Measurements from ENCODE around the gene HARS1. TPM values are rescaled to one million over a fixed set of nuclear protein-coding genes. Genes with fewer than 3 reads are reported as not detected.

HARS1 gene
- total and polyA plus RNA-seq, 2 of the 13 experiments (the other 11 are each of a cell fraction or from before 2014, with no cell fraction given): 36.9 to 66.2 TPM

DNA sequence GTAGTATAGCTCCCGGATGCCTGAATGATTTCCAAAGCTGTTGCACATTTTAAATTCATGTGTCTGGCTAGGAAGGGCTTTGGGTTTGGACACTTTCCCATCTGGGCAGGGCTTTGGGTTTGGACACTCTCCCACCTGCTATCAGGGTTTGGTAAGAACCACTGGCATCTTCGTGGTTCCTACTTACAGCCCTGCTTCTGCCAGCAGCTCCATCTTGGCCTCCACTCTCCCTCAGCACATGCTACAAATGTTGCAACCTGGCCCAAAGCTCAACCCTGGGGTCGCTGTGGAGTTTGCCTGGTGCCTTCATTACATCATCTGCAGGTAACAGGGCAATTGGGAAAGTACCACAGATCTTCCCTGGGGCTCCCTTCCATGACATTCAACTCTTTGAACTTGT is 48.5 kb downstream of the HARS1 start:
- Histone ChIP-seq H3K9ac (ENCODE audit: insufficient read depth, low read depth, low read length) (no peak overlapping the region), H3K4me2 (ENCODE audit: low read depth, low read length) (no peak overlapping the region), H3K36me3 (replicated peaks in 1 of 2; ENCODE audit: control insufficient read depth in 1 of 2, insufficient read depth in 2 of 2, low read length in 2 of 2) (peaks cover 11 to 33% of the 10 kb centered on the region in 2 experiments; a peak in 4 of 5 replicates), H3K27me3 (ENCODE audit: control insufficient read depth in 1 of 2, insufficient read depth in 2 of 2, low read length in 2 of 2) (no peaks in the 10 kb centered on the region; a peak in 2 of 5 replicates), H3K4me3 (replicated peaks in 1 of 3; ENCODE audit: insufficient read depth in 1 of 3, low read depth in 2 of 3, low read length in 3 of 3) (no peak overlapping the region), H2AFZ (ENCODE audit: low read length) (no peak overlapping the region), H3K27ac (ENCODE audit: extremely low read length, insufficient read depth, low read length) (no peak overlapping the region), H3K4me1 (ENCODE audit: insufficient read depth, low read length) (peaks cover 51% of the 10 kb centered on the region), H3K79me2 (ENCODE audit: insufficient read depth, low read length) (peaks cover 44% of the 10 kb centered on the region), H4K20me1 (ENCODE audit: insufficient read depth, low read length) (no peaks in the 10 kb centered on the region), H3K9me3 (ENCODE audit: low read length) (no peaks in the 10 kb centered on the region)
- in situ Hi-C loops (cut with HindIII; ENCODE audit: extremely low pct_ligation_motif_present, low pct_unique_long_range_greater_than_20kb): no loop called here
- DNase-seq (ENCODE audit: low spot score) (no peak), FAIRE-seq (peak; percentile 47), ATAC-seq (no peak)
- ChIA-PET CTCF (ENCODE audit: low intra/inter-chr PET ratio, low total read pairs) (no interaction called here), POLR2A (interaction anchor here (0.8 to 2.8 kb wide), 6 partner anchors 21 to 241 kb away, joined by 3 to 9 read pairs (median 4); partner anchors contain the start of genes ANKHD1, EIF4EBP3, HARS1 and HARS2)
- no TSS peak for BruUV-seq (replicated peaks)
- intact Hi-C loops (cut with micrococcal nuclease; ENCODE audit: unreplicated experiment): loop anchor here (10.0 kb wide), 1 partner anchor 238 kb away; the partner anchor contains the start of gene ANKHD1
- 64% methylated on average over 3 of the region's 3 CpGs for WGBS (ENCODE audit: low lambda C conversion rate)
- TF ChIP-seq POGZ (CRISPR knock-in tag; IDR thresholded peaks at IDR 0.05): no peak
- peak; percentile 28; the same call in 1 of the 2 replicates for TF ChIP-seq MYC (CRISPR knock-in tag; IDR thresholded peaks at IDR 0.05; ENCODE audit: borderline replicate concordance)
- TF ChIP-seq ZNF180 (CRISPR knock-in tag; IDR thresholded peaks at IDR 0.05; ENCODE audit: borderline replicate concordance, low read depth): no peak
- no peak for TF ChIP-seq ZNF562 (CRISPR knock-in tag; IDR thresholded peaks at IDR 0.05; ENCODE audit: borderline replicate concordance)
- TF ChIP-seq SNAI1 (CRISPR knock-in tag; IDR thresholded peaks at IDR 0.05; ENCODE audit: borderline replicate concordance): no peak
- peak; percentile 70 for TF ChIP-seq CEBPG (CRISPR knock-in tag; IDR thresholded peaks at IDR 0.05)
- TF ChIP-seq RBM39 (IDR thresholded peaks at IDR 0.05; ENCODE audit: low read depth, low read length, poor library complexity, severe bottlenecking): no peak
- TF ChIP-seq RARA (CRISPR knock-in tag; IDR thresholded peaks at IDR 0.05): no peak
- TF ChIP-seq, protein P1, sequence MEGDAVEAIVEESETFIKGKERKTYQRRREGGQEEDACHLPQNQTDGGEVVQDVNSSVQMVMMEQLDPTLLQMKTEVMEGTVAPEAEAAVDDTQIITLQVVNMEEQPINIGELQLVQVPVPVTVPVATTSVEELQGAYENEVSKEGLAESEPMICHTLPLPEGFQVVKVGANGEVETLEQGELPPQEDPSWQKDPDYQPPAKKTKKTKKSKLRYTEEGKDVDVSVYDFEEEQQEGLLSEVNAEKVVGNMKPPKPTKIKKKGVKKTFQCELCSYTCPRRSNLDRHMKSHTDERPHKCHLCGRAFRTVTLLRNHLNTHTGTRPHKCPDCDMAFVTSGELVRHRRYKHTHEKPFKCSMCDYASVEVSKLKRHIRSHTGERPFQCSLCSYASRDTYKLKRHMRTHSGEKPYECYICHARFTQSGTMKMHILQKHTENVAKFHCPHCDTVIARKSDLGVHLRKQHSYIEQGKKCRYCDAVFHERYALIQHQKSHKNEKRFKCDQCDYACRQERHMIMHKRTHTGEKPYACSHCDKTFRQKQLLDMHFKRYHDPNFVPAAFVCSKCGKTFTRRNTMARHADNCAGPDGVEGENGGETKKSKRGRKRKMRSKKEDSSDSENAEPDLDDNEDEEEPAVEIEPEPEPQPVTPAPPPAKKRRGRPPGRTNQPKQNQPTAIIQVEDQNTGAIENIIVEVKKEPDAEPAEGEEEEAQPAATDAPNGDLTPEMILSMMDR (CRISPR knock-in tag; IDR thresholded peaks at IDR 0.05): peak; percentile 25; the same call in 1 of the 2 replicates
- TF ChIP-seq, protein P2, sequence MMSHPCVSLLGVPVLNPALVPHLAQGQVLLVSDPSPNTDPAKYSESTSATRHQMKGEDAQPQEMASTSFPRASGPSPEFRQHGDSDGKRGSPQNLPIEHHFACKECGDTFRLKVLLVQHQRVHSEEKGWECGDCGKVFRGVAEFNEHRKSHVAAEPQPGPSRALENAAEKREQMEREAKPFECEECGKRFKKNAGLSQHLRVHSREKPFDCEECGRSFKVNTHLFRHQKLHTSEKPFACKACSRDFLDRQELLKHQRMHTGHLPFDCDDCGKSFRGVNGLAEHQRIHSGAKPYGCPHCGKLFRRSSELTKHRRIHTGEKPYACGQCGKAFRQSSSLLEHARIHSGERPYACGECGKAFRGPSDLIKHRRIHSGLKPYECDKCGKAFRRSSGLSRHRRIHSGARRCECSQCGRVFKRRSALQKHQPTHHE (CRISPR knock-in tag; IDR thresholded peaks at IDR 0.05; ENCODE audit: borderline replicate concordance): no peak
- TF ChIP-seq ZNF678 (CRISPR knock-in tag; IDR thresholded peaks at IDR 0.05): no peak
- no peak for TF ChIP-seq HDAC2 (CRISPR knock-in tag; IDR thresholded peaks at IDR 0.05)
- TF ChIP-seq ZNF20 (CRISPR knock-in tag; IDR thresholded peaks at IDR 0.05): no peak
- TF ChIP-seq CEBPB (IDR thresholded peaks at IDR 0.05; ENCODE audit: borderline replicate concordance, low read depth, low read length): peak; percentile 58; the same call in 1 of the 2 replicates
- TF ChIP-seq ZKSCAN1 (IDR thresholded peaks at IDR 0.05; ENCODE audit: low read length): no peak
- TF ChIP-seq, protein P3, sequence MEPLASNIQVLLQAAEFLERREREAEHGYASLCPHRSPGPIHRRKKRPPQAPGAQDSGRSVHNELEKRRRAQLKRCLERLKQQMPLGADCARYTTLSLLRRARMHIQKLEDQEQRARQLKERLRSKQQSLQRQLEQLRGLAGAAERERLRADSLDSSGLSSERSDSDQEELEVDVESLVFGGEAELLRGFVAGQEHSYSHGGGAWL (CRISPR knock-in tag; IDR thresholded peaks at IDR 0.05): no peak
- TF ChIP-seq, protein P4, sequence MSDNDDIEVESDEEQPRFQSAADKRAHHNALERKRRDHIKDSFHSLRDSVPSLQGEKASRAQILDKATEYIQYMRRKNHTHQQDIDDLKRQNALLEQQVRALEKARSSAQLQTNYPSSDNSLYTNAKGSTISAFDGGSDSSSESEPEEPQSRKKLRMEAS (IDR thresholded peaks at IDR 0.05): peak; percentile 55; the same call in 1 of the 2 replicates
- 0 out of 2 replicates have a peak, but pooled peaks have one; percentile 15 for TF ChIP-seq GATAD2A (CRISPR knock-in tag; IDR thresholded peaks at IDR 0.05)
- no peak for TF ChIP-seq ZNF232 (CRISPR knock-in tag; IDR thresholded peaks at IDR 0.05; ENCODE audit: borderline replicate concordance)
- TF ChIP-seq, protein P5, sequence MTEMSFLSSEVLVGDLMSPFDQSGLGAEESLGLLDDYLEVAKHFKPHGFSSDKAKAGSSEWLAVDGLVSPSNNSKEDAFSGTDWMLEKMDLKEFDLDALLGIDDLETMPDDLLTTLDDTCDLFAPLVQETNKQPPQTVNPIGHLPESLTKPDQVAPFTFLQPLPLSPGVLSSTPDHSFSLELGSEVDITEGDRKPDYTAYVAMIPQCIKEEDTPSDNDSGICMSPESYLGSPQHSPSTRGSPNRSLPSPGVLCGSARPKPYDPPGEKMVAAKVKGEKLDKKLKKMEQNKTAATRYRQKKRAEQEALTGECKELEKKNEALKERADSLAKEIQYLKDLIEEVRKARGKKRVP (CRISPR knock-in tag; IDR thresholded peaks at IDR 0.05): peak in 1 of 2 experiments; percentile 65; a peak in 2 of 4 replicates
- TF ChIP-seq ZSCAN21 (CRISPR knock-in tag; IDR thresholded peaks at IDR 0.05; ENCODE audit: borderline replicate concordance): no peak
- peak; percentile 52 for TF ChIP-seq HNF4A (CRISPR knock-in tag; IDR thresholded peaks at IDR 0.05)
